T-cell (primary cell): Measurements from ENCODE around the gene IGSF3. TPM values are rescaled to one million over a fixed set of nuclear protein-coding genes. Genes with fewer than 3 reads are reported as not detected.

Source experiments
- ATAC-seq, 4 experiments: fragments of 200-7000 bp in 3 of 4; fragments of 150-1000 bp in 1 of 4; cut with Tn5 transposase; replicated peaks in 1 of 4; 1 replicate in 3 of 4; 2 replicates in 1 of 4; pipeline ENCODE4 v1.10.0; 2021; ENCODE audit warnings: moderate library complexity in 3 of 4, mild to moderate bottlenecking in 2 of 4, moderate number of reproducible peaks in 1 of 4
- CTCF ChIA-PET, 2 donors: fragments of 300-600 bp; sonication (Branson Sonifier 250); formaldehyde crosslinking; loops; one replicate each; lab custom pipeline; 2022; ENCODE audit warnings: antibody characterized with exemption in 2 of 2; lab: Charles Lee
- POLR2A ChIA-PET, 2 donors: fragments of 300-600 bp; sonication (Branson Sonifier 250); formaldehyde crosslinking; loops; one replicate each; lab custom pipeline; 2022; ENCODE audit warnings: antibody characterized with exemption in 2 of 2; lab: Charles Lee
- DNase-seq, 35 experiments: peaks; one replicate each; pipeline versions ENCODE4 v3.0.0 to v3.0.0-alpha.2; 2013 to 2023
- H3K27ac ChIP-seq: one replicate; pipeline ENCODE4 v1.5.1; 2013; ENCODE audit warnings: low read length
- H3K27me3 ChIP-seq, 2 experiments: replicated peaks in 1 of 2; 1 replicate in 1 of 2; 2 replicates in 1 of 2; pipeline versions ENCODE4 v1.6.1 to v1.7.0; 2013; ENCODE audit warnings: low read length in 1 of 2, mixed read lengths in 1 of 2; ENCODE audit not compliant: control insufficient read depth in 2 of 2, insufficient read depth in 2 of 2; ENCODE audit errors: extremely low read depth in 1 of 2
- H3K36me3 ChIP-seq, 2 donors: 1 replicate in 1 of 2; 2 replicates in 1 of 2; pipeline versions ENCODE4 v1.6.1 to v1.7.0; 2013; ENCODE audit warnings: low read length in 1 of 2; ENCODE audit not compliant: control insufficient read depth in 2 of 2, insufficient read depth in 1 of 2; ENCODE audit errors: extremely low read depth in 1 of 2
- H3K4me1 ChIP-seq, 2 experiments: 1 replicate in 1 of 2; 2 replicates in 1 of 2; pipeline versions ENCODE4 v1.6.1 to v1.7.0; 2013; ENCODE audit warnings: low read length in 2 of 2, mixed read lengths in 1 of 2; ENCODE audit not compliant: insufficient read depth in 2 of 2, control insufficient read depth in 1 of 2; ENCODE audit errors: extremely low read depth in 1 of 2
- H3K4me3 ChIP-seq, 2 donors: 1 replicate in 1 of 2; 2 replicates in 1 of 2; pipeline versions ENCODE4 v1.5.1 to v1.7.0; 2013; ENCODE audit warnings: mild to moderate bottlenecking in 2 of 2, low read length in 1 of 2, moderate library complexity in 1 of 2; ENCODE audit not compliant: control insufficient read depth in 1 of 2; ENCODE audit errors: extremely low read depth in 1 of 2
- H3K9me3 ChIP-seq: 2 replicates; pipeline ENCODE4 v1.7.0; 2013
- H3K27ac Mint-ChIP-seq, 2 donors: one replicate each; pipeline ENCODE4 v1.8.0; 2020 to 2021; ENCODE audit warnings: mild to moderate bottlenecking in 2 of 2, mixed read lengths in 2 of 2
- H3K27me3 Mint-ChIP-seq, 2 donors: one replicate each; pipeline ENCODE4 v1.8.0; 2021 to 2022; ENCODE audit warnings: mixed read lengths in 2 of 2
- H3K36me3 Mint-ChIP-seq: one replicate; pipeline ENCODE4 v1.8.0; 2021; ENCODE audit warnings: mixed read lengths
- H3K4me1 Mint-ChIP-seq, 3 donors: one replicate each; pipeline ENCODE4 v1.8.0; 2020 to 2022; ENCODE audit warnings: mixed read lengths in 3 of 3, mild to moderate bottlenecking in 1 of 3
- H3K4me3 Mint-ChIP-seq, 3 donors: one replicate each; pipeline ENCODE4 v1.8.0; 2020 to 2022; ENCODE audit warnings: mild to moderate bottlenecking in 3 of 3, mixed read lengths in 3 of 3, moderate library complexity in 3 of 3
- H3K9me3 Mint-ChIP-seq, 3 donors: one replicate each; pipeline ENCODE4 v1.8.0; 2020 to 2022; ENCODE audit warnings: mixed read lengths in 3 of 3
- WGBS: methylation state at CpG from one replicate; pipeline ENCODE4 v1.1.5; 2013; ENCODE audit warnings: missing lambda C conversion rate; ENCODE audit not compliant: insufficient coverage; 5-methylcytosine and 5-hydroxymethylcytosine counted together
- total RNA-seq, 35 experiments: library from RNA in 6 of 35; stranded (reverse) in 6 of 35; fragments of 120-200 nt in 1 of 35; gene quantifications; one replicate each; pipeline versions ENCODE4 v1.2.1 to v1.2.4 and lab custom pipeline; 2013 to 2026

Gene IGSF3
- total RNA-seq, 5 donors from 2014 or later (not counting 1 experiment from before 2014, with no cell fraction given), result 0.05 to 0.30 (median 0.24) TPM; not detected in 1

- CTCF ChIA-PET, result no interaction called here
- DNase-seq (no peak), ATAC-seq (no peak)
- Histone ChIP-seq H3K4me1 (peaks cover 0 to 3% of the 10 kb centered on the region in 2 experiments), H3K9me3 (no peaks in the 10 kb centered on the region), H3K27ac (no peak overlapping the region), H3K36me3 (no peaks in the 10 kb centered on the region), H3K27me3 (no peaks in the 10 kb centered on the region), H3K4me3 (no peak overlapping the region)
- H3K27me3 Mint-ChIP-seq, result peaks cover 0 to 3% of the 10 kb centered on the region in 2 donors
- H3K27ac Mint-ChIP-seq, result no peak overlapping the region
- WGBS, result 90% methylated on average over 2 of the region's 5 CpGs
- peaks cover 0 to 7% (median 0%) of the 10 kb centered on the region in 3 donors for H3K4me1 Mint-ChIP-seq
- H3K4me3 Mint-ChIP-seq, result no peak overlapping the region
- no peaks in the 10 kb centered on the region for H3K9me3 Mint-ChIP-seq
- no peaks in the 10 kb centered on the region for H3K36me3 Mint-ChIP-seq
- POLR2A ChIA-PET, result no interaction called here
Observed at GRCh38 chr1:116587501-116588227, 79.9 kb downstream of the IGSF3 start.

GRCh38 chr1:116586741-116587143 lies 80.8 kb downstream of the IGSF3 start:
- Mint-ChIP-seq H3K27ac (no peak overlapping the region), H3K4me3 (no peak overlapping the region), H3K36me3 (no peaks in the 10 kb centered on the region), H3K27me3 (peaks cover 0 to 3% of the 10 kb centered on the region in 2 donors), H3K9me3 (no peaks in the 10 kb centered on the region), H3K4me1 (peaks cover 0 to 7% (median 0%) of the 10 kb centered on the region in 3 donors)
- Histone ChIP-seq H3K9me3 (no peaks in the 10 kb centered on the region), H3K27me3 (no peaks in the 10 kb centered on the region), H3K36me3 (no peaks in the 10 kb centered on the region), H3K4me3 (no peak overlapping the region), H3K4me1 (peaks cover 0 to 3% of the 10 kb centered on the region in 2 experiments), H3K27ac (no peak overlapping the region)
- DNase-seq (no peak), ATAC-seq (no peak)
- WGBS, result 89% methylated on average over 1 of the region's 3 CpGs
- ChIA-PET POLR2A (interaction anchor here in 1 of 2 donors (0.6 kb wide), 1 partner anchor 53 kb away, joined by 5 read pairs; no protein-coding TSS in a partner anchor), CTCF (no interaction called here)

GRCh38 chr1:116585886-116586285 lies 81.6 kb downstream of the IGSF3 start:
- ChIA-PET POLR2A (no interaction called here), CTCF (no interaction called here)
- Mint-ChIP-seq H3K36me3 (no peaks in the 10 kb centered on the region), H3K27ac (no peak overlapping the region), H3K4me1 (peaks cover 0 to 7% (median 0%) of the 10 kb centered on the region in 3 donors), H3K27me3 (peaks cover 0 to 3% of the 10 kb centered on the region in 2 donors), H3K9me3 (no peaks in the 10 kb centered on the region), H3K4me3 (no peak overlapping the region)
- ATAC-seq (no peak), DNase-seq (no peak)
- Histone ChIP-seq H3K4me3 (no peak overlapping the region), H3K27ac (no peak overlapping the region), H3K36me3 (no peaks in the 10 kb centered on the region), H3K9me3 (no peaks in the 10 kb centered on the region), H3K27me3 (no peaks in the 10 kb centered on the region), H3K4me1 (peaks cover 0 to 3% of the 10 kb centered on the region in 2 experiments)
- 33% methylated on average over 1 of the region's 1 CpG for WGBS

DNA sequence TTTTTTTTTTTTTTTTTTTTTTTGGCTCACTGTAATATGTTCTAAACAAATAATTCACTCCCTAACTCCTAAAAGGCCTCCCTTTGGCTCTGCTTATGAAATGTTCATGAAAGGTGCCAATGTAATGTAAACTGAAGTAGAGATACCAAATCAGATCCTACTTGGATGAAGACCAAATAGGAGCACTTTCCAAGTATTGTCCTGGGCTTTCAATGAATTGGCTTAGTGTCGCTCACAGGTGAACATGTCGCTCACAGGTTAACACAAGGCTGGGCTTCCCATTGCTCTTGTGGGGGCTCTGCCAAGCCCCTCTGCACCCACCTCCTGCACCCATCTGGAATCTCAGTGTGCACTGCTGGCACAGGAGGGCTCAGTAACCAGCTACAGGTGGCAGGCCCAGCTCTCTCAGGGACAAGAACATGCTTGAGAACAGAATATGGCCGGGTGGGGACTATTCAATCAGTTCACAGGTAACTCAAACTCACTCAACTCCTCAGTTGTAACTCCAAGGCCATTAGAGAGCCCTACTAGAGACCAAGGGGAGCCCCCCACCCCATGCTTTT lies 86.1 kb downstream of the IGSF3 start:
- Mint-ChIP-seq H3K27me3 (peaks cover 0 to 3% of the 10 kb centered on the region in 2 donors), H3K27ac (no peak overlapping the region)
- POLR2A ChIA-PET, result no interaction called here

DNA sequence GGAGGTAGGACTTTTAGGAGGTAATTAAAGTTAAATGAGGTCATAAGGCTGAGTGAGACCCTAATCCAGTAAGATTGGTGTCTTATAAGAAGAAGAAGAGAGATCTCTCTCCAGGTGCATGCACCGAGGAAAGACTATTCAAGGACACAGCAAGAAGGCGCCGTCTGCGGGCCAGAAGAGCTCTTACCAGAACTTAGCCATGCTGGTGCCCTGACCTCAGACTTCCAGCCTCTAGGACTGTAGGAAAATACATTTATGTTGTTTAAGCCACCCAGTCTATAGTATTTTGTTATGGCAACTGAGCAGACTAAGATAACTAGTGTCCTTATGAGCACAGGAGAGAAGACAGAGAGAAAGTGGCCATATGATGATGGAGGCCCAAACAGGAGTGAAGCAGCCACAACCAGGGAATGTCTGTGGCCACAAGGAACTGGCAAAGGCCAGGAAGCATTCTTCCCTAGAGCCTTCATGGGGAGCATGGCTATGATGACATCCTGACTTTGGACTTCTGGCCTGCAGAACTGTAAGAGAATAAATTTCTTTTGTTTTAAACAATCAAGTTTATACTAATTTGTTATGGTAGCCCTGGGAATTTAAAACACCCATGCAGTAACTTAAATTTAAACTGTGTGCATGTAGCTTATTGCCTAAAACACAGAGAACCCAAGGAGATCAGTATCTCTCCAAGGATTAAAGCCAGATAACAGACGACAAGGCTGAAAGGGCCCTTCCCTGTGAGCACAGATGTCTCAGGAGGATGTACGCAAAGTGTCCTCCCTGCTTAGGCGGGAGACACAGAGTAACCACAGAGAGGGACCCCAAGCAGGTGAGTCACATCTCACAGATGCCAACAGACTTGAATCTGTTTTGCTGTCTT lies 86.8 kb downstream of the IGSF3 start:
- Mint-ChIP-seq H3K27ac (no peak overlapping the region), H3K36me3 (no peaks in the 10 kb centered on the region), H3K9me3 (no peaks in the 10 kb centered on the region), H3K4me1 (no peaks in the 10 kb centered on the region), H3K4me3 (no peak overlapping the region), H3K27me3 (peaks cover 0 to 3% of the 10 kb centered on the region in 2 donors)
- H3K27me3 ChIP-seq, result no peaks in the 10 kb centered on the region
- DNase-seq, result no peak
- no peak overlapping the region for H3K27ac ChIP-seq
- H3K36me3 ChIP-seq, result no peaks in the 10 kb centered on the region
- no peaks in the 10 kb centered on the region for H3K9me3 ChIP-seq
- no peak overlapping the region for H3K4me3 ChIP-seq
- H3K4me1 ChIP-seq, result no peaks in the 10 kb centered on the region
- CTCF ChIA-PET, result interaction anchor here in 1 of 2 donors (0.7 kb wide), 1 partner anchor 448 kb away, joined by 3 read pairs; no protein-coding TSS in a partner anchor
- no peak for ATAC-seq
- WGBS, result 87% methylated on average over 6 of the region's 7 CpGs
- POLR2A ChIA-PET, result no interaction called here

More for the DNA sequence above, 86.1 kb downstream of the IGSF3 start:
- Histone ChIP-seq H3K27me3 (no peaks in the 10 kb centered on the region), H3K4me1 (no peaks in the 10 kb centered on the region), H3K4me3 (no peak overlapping the region), H3K36me3 (no peaks in the 10 kb centered on the region), H3K9me3 (no peaks in the 10 kb centered on the region), H3K27ac (no peak overlapping the region)
- Mint-ChIP-seq H3K4me3 (no peak overlapping the region), H3K9me3 (no peaks in the 10 kb centered on the region), H3K36me3 (no peaks in the 10 kb centered on the region), H3K4me1 (no peaks in the 10 kb centered on the region)
- CTCF ChIA-PET, result interaction anchor here in 1 of 2 donors (0.7 kb wide), 1 partner anchor 449 kb away, joined by 3 read pairs; no protein-coding TSS in a partner anchor
- DNase-seq, result no peak
- no peak for ATAC-seq
- 95% methylated on average over 2 of the region's 3 CpGs for WGBS

- H3K27ac Mint-ChIP-seq, result no peak overlapping the region
Observed at GRCh38 chr1:116579259-116579875, 88.2 kb downstream of the IGSF3 start.

More at GRCh38 chr1:116579259-116579875, 88.2 kb downstream of the IGSF3 start:
- ChIA-PET CTCF (no interaction called here), POLR2A (no interaction called here)
- Histone ChIP-seq H3K9me3 (no peaks in the 10 kb centered on the region), H3K36me3 (no peaks in the 10 kb centered on the region), H3K4me3 (no peak overlapping the region), H3K27ac (no peak overlapping the region), H3K27me3 (no peaks in the 10 kb centered on the region), H3K4me1 (no peaks in the 10 kb centered on the region)
- WGBS, result 93% methylated on average over 18 of the region's 21 CpGs
- Mint-ChIP-seq H3K4me3 (no peak overlapping the region), H3K9me3 (no peaks in the 10 kb centered on the region), H3K4me1 (peaks cover 0 to 6% (median 2%) of the 10 kb centered on the region in 3 donors), H3K27me3 (peaks cover 0 to 3% of the 10 kb centered on the region in 2 donors), H3K36me3 (no peaks in the 10 kb centered on the region)
- ATAC-seq (no peak), DNase-seq (no peak)
